GM20000 (cell line): ENCODE results near the gene TK1.

ENCODE experiments used
- DNase-seq: peaks from one replicate; pipeline ENCODE4 v3.0.0; 2012; ENCODE audit warnings: low spot score
- TF ChIP-seq, protein P1 (sequence below): IDR thresholded peaks from 2 replicates; pipeline ENCODE4 v1.5.1; 2012; ENCODE audit warnings: mild to moderate bottlenecking, control low read depth; ENCODE audit errors: extremely low read depth, missing control alignments

The TK1 gene

DNA sequence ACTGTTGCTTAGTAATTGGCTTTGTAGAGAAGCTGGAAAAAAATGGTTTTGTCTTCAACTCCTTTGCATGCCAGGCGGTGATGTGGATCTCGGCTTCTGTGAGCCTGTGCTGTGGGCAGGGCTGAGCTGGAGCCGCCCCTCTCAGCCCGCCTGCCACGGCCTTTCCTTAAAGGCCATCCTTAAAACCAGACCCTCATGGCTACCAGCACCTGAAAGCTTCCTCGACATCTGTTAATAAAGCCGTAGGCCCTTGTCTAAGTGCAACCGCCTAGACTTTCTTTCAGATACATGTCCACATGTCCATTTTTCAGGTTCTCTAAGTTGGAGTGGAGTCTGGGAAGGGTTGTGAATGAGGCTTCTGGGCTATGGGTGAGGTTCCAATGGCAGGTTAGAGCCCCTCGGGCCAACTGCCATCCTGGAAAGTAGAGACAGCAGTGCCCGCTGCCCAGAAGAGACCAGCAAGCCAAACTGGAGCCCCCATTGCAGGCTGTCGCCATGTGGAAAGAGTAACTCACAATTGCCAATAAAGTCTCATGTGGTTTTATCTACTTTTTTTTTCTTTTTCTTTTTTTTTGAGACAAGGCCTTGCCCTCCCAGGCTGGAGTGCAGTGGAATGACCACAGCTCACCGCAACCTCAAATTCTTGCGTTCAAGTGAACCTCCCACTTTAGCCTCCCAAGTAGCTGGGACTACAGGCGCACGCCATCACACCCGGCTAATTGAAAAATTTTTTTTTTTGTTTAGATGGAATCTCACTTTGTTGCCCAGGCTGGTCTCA, 38.4 kb upstream of the TK1 start:
- TF ChIP-seq, protein P1, sequence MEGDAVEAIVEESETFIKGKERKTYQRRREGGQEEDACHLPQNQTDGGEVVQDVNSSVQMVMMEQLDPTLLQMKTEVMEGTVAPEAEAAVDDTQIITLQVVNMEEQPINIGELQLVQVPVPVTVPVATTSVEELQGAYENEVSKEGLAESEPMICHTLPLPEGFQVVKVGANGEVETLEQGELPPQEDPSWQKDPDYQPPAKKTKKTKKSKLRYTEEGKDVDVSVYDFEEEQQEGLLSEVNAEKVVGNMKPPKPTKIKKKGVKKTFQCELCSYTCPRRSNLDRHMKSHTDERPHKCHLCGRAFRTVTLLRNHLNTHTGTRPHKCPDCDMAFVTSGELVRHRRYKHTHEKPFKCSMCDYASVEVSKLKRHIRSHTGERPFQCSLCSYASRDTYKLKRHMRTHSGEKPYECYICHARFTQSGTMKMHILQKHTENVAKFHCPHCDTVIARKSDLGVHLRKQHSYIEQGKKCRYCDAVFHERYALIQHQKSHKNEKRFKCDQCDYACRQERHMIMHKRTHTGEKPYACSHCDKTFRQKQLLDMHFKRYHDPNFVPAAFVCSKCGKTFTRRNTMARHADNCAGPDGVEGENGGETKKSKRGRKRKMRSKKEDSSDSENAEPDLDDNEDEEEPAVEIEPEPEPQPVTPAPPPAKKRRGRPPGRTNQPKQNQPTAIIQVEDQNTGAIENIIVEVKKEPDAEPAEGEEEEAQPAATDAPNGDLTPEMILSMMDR: no peak
- no peak for DNase-seq

DNA sequence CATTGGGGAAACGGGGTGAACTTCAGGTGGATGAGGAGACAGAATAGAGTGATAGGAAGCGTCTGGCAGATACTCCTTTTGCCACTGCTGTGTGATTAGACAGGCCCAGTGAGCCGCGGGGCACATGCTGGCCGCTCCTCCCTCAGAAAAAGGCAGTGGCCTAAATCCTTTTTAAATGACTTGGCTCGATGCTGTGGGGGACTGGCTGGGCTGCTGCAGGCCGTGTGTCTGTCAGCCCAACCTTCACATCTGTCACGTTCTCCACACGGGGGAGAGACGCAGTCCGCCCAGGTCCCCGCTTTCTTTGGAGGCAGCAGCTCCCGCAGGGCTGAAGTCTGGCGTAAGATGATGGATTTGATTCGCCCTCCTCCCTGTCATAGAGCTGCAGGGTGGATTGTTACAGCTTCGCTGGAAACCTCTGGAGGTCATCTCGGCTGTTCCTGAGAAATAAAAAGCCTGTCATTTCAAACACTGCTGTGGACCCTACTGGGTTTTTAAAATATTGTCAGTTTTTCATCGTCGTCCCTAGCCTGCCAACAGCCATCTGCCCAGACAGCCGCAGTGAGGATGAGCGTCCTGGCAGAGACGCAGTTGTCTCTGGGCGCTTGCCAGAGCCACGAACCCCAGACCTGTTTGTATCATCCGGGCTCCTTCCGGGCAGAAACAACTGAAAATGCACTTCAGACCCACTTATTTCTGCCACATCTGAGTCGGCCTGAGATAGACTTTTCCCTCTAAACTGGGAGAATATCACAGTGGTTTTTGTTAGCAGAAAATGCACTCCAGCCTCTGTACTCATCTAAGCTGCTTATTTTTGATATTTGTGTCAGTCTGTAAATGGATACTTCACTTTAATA, 37.6 kb upstream of the TK1 start:
- TF ChIP-seq, protein P1: no peak

GRCh38 chr17:78223765-78224164, 36.9 kb upstream of the TK1 start:
- TF ChIP-seq, protein P1: no peak
- no peak for DNase-seq

More for the DNA sequence above, 37.6 kb upstream of the TK1 start:
- no peak for DNase-seq

GRCh38 chr17:78223061-78223460, 36.2 kb upstream of the TK1 start:
- TF ChIP-seq, protein P1: no peak
- no peak for DNase-seq

GRCh38 chr17:78219396-78220150, 32.7 kb upstream of the TK1 start:
- TF ChIP-seq, protein P1: no peak
- no peak for DNase-seq

- TF ChIP-seq, protein P1: no peak
- no peak for DNase-seq
These were observed 27.8 kb upstream of the TK1 start for GRCh38 chr17:78214706-78215061.
